ENCODE measurements around the gene OR2J2. TPM values are rescaled to one million over a fixed set of nuclear protein-coding genes. Genes with fewer than 3 reads are reported as not detected.
"Not testable (repeated sequence)": the region's sequence is repeated elsewhere in the genome, so short reads cannot be mapped to it uniquely, and the experiment has no call there.

The OR2J2 gene
- polyA plus RNA-seq, 2 of the 4 experiments (the other 2 are of a cell fraction) = not detected

DNA sequence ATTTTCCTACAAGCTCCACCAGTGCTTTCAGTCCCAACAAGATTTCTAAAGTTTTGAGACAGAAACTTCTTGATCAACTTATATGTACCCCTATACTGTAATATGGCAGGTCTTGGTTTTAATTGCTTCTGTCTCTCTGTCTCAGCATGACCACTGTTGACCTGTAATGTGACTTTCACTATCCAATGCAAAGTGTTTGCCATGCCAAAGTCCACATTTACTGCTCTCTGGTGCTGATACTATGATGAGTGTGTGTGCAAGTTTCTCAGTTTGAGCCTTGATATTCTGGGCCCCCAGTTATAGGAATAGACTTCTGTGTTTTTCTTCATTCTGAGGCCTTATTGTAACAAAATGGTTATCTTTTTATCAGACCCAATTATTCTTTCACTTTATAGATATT lies 45.8 kb downstream of the OR2J2 start:
- H3K9me3 ChIP-seq = no peaks in the 10 kb centered on the region
- TF ChIP-seq REST (IDR thresholded peaks at IDR 0.05) (no peak), MYC (IDR thresholded peaks at IDR 0.05; ENCODE audit: borderline replicate concordance, low read length) (no peak), POLR2AphosphoS2 (conservative IDR thresholded peaks at IDR 0.05; ENCODE audit: low read length) (no peak), SREBF2 (IDR thresholded peaks at IDR 0.05) (no peak)
- no peak overlapping the region for H3K27ac ChIP-seq
- no peak overlapping the region for H3K4me2 ChIP-seq
- ATAC-seq (no peak), DNase-seq (ENCODE audit: low read depth in 1 of 2, low spot score in 1 of 2) (no peak), FAIRE-seq (no peak)
- H3K4me1 ChIP-seq = no peaks in the 10 kb centered on the region
- H3K4me3 ChIP-seq = no peak overlapping the region
- CTCF ChIA-PET = interaction anchor here (0.5 kb wide), 1 partner anchor 53 kb away, joined by 4 read pairs; no protein-coding TSS in a partner anchor
- POLR2A ChIA-PET = no interaction called here

DNA sequence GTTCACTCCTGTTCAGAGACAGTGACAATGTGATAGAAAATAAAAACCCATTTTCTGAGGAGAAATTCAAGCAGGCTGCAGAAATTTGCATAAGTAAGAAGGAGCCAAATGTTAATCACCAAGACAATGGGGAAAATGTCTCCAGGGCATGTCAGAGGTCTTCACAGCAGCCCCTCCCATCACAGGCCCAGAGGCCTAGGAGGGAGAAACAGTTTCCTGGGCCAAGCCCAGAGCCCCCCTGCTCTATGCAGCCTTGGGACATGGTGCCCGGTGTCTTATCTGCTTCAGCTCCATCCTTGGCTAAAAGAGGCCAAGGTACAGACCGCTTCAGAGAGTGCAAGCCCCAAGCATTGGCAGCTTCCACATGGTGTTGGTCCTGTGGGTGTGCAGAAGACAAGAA lies 46.5 kb downstream of the OR2J2 start:
- H3K4me1 ChIP-seq; H3K4me3 ChIP-seq; ATAC-seq; POLR2A ChIA-PET; H3K4me2 ChIP-seq; H3K9me3 ChIP-seq; H3K27ac ChIP-seq; DNase-seq (ENCODE audit: low read depth in 1 of 2, low spot score in 1 of 2); FAIRE-seq: not testable (repeated sequence)
- CTCF ChIA-PET = interaction anchor here (0.5 kb wide), 1 partner anchor 52 kb away, joined by 4 read pairs; no protein-coding TSS in a partner anchor
- WGBS (ENCODE audit: missing lambda C conversion rate) = 17% methylated on average over 1 of the region's 2 CpGs

DNA sequence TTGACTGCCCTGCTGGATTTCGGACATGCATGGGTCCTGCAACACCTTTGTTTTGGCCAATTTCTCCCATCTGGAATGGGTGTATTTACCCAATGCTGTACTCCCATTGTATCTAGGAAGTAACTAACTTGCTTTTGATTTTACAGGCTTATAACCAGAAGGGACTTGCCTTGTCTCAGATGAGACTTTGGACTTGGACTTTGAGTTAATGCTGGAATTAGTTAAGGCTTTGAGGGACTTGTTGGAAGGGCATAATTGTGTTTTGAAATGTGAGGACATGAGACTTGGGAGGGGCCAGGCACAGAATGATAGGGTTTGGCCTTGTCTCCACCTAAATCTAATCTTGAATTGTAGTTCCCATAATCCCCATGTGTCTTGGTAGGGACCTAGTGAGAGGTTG lies 47.3 kb downstream of the OR2J2 start:
- WGBS (ENCODE audit: missing lambda C conversion rate) = 8% methylated on average over 1 of the region's 1 CpG
- H3K4me2 ChIP-seq; H3K9me3 ChIP-seq; ATAC-seq; DNase-seq (ENCODE audit: low read depth in 1 of 2, low spot score in 1 of 2); H3K4me1 ChIP-seq; H3K4me3 ChIP-seq; POLR2A ChIA-PET; CTCF ChIA-PET; FAIRE-seq; H3K27ac ChIP-seq: not testable (repeated sequence)

Other genes with a start within 250 kb of the OR2J2 start
- 50.1 and 51.4 TPM in 2 replicates for gene TRIM27, start 246.9 kb upstream of the OR2J2 start, polyA plus RNA-seq (2011; rRNA removed)
- gene TRIM27, start 246.9 kb upstream of the OR2J2 start, polyA plus RNA-seq (2017; fragmentation: RNase III; extraction: RNeasy Plus Mini Kit Qiagen cat#74134 plus additional on column Dnase treatment) = 26.3 to 28.5 TPM (median 27.8 TPM) in 3 replicates
- 0.74 and 0.94 TPM in 2 replicates for gene ZNF311, start 165.6 kb upstream of the OR2J2 start, polyA plus RNA-seq (2011; rRNA removed)
- gene ZNF311, start 165.6 kb upstream of the OR2J2 start, polyA plus RNA-seq (2017; fragmentation: RNase III; extraction: RNeasy Plus Mini Kit Qiagen cat#74134 plus additional on column Dnase treatment) = 0.18 to 0.29 TPM (median 0.27 TPM) in 3 replicates
- not detected in 2 replicates for gene OR2W1, start 125.7 kb upstream of the OR2J2 start, polyA plus RNA-seq (2011; rRNA removed)
- not detected in 3 replicates for gene OR2W1, start 125.7 kb upstream of the OR2J2 start, polyA plus RNA-seq (2017; fragmentation: RNase III; extraction: RNeasy Plus Mini Kit Qiagen cat#74134 plus additional on column Dnase treatment)
- gene OR2B3, start 83.6 kb upstream of the OR2J2 start, polyA plus RNA-seq (2011; rRNA removed) = not detected in 2 replicates
- not detected in 3 replicates for gene OR2B3, start 83.6 kb upstream of the OR2J2 start, polyA plus RNA-seq (2017; fragmentation: RNase III; extraction: RNeasy Plus Mini Kit Qiagen cat#74134 plus additional on column Dnase treatment)
- gene OR2J1, start 71.4 kb upstream of the OR2J2 start, polyA plus RNA-seq (2011; rRNA removed) = not detected in 2 replicates
- gene OR2J1, start 71.4 kb upstream of the OR2J2 start, polyA plus RNA-seq (2017; fragmentation: RNase III; extraction: RNeasy Plus Mini Kit Qiagen cat#74134 plus additional on column Dnase treatment) = not detected in 3 replicates
- not detected in 2 replicates for gene OR2J3, start 62.8 kb upstream of the OR2J2 start, polyA plus RNA-seq (2011; rRNA removed)
- not detected in 3 replicates for gene OR2J3, start 62.8 kb upstream of the OR2J2 start, polyA plus RNA-seq (2017; fragmentation: RNase III; extraction: RNeasy Plus Mini Kit Qiagen cat#74134 plus additional on column Dnase treatment)
- not detected in 2 replicates for gene OR14J1, start 130.8 kb downstream of the OR2J2 start, polyA plus RNA-seq (2011; rRNA removed)
- gene OR14J1, start 130.8 kb downstream of the OR2J2 start, polyA plus RNA-seq (2017; fragmentation: RNase III; extraction: RNeasy Plus Mini Kit Qiagen cat#74134 plus additional on column Dnase treatment) = not detected in 3 replicates
- not detected in 2 replicates for gene OR5V1, start 198.0 kb downstream of the OR2J2 start, polyA plus RNA-seq (2011; rRNA removed)
- gene OR5V1, start 198.0 kb downstream of the OR2J2 start, polyA plus RNA-seq (2017; fragmentation: RNase III; extraction: RNeasy Plus Mini Kit Qiagen cat#74134 plus additional on column Dnase treatment) = not detected in 3 replicates
- gene OR12D3, start 204.4 kb downstream of the OR2J2 start, polyA plus RNA-seq (2011; rRNA removed) = not detected in 2 replicates
- gene OR12D3, start 204.4 kb downstream of the OR2J2 start, polyA plus RNA-seq (2017; fragmentation: RNase III; extraction: RNeasy Plus Mini Kit Qiagen cat#74134 plus additional on column Dnase treatment) = not detected in 3 replicates
- gene OR12D2, start 224.7 kb downstream of the OR2J2 start, polyA plus RNA-seq (2011; rRNA removed) = not detected in 2 replicates
- not detected in 3 replicates for gene OR12D2, start 224.7 kb downstream of the OR2J2 start, polyA plus RNA-seq (2017; fragmentation: RNase III; extraction: RNeasy Plus Mini Kit Qiagen cat#74134 plus additional on column Dnase treatment)
- not detected in 2 replicates for gene OR12D1, start 244.0 kb downstream of the OR2J2 start, polyA plus RNA-seq (2011; rRNA removed)
- not detected in 3 replicates for gene OR12D1, start 244.0 kb downstream of the OR2J2 start, polyA plus RNA-seq (2017; fragmentation: RNase III; extraction: RNeasy Plus Mini Kit Qiagen cat#74134 plus additional on column Dnase treatment)